ENCODE measurements around the gene AGMO.

The AGMO gene

GRCh38 chr7:15507171-15507570, 54.6 kb downstream of the AGMO start:
- H3K4me2 ChIP-seq (ENCODE audit: low read length) = no peak overlapping the region
- H4K8ac ChIP-seq (ENCODE audit: low read depth, low read length) = no peak overlapping the region
- no peaks in the 10 kb centered on the region for H3K4me1 ChIP-seq (ENCODE audit: control insufficient read depth, low read depth, low read length)
- no peak overlapping the region for H2BK120ac ChIP-seq (ENCODE audit: low read depth, low read length)
- no peak overlapping the region for H3K18ac ChIP-seq (ENCODE audit: low read length)
- H2AK5ac ChIP-seq (ENCODE audit: low read length) = no peak overlapping the region
- no peak overlapping the region for H3K23ac ChIP-seq (ENCODE audit: low read length)
- no peak overlapping the region for H2BK15ac ChIP-seq (replicated peaks; ENCODE audit: low read depth)
- no peak overlapping the region for H2BK5ac ChIP-seq (ENCODE audit: low read length)
- H3K27me3 ChIP-seq (ENCODE audit: insufficient read depth, low read length, poor library complexity) = no peaks in the 10 kb centered on the region
- DNase-seq = no peak
- H3K4me3 ChIP-seq (ENCODE audit: low read length) = no peak overlapping the region
- WGBS (ENCODE audit: extremely low coverage, insufficient coverage, low lambda C conversion rate) = no CpG with 5 or more reads among the region's 3 CpGs
- no peaks in the 10 kb centered on the region for H3K79me1 ChIP-seq (ENCODE audit: low read length)
- H3K36me3 ChIP-seq (ENCODE audit: control insufficient read depth, insufficient read depth, low read length) = no peaks in the 10 kb centered on the region
- H3K4ac ChIP-seq (ENCODE audit: low read depth, low read length) = no peak overlapping the region
- H3K9ac ChIP-seq (ENCODE audit: low read length) = no peak overlapping the region
- H3K79me2 ChIP-seq (ENCODE audit: control insufficient read depth, insufficient read depth, low read length) = no peaks in the 10 kb centered on the region
- no peak overlapping the region for H4K5ac ChIP-seq (ENCODE audit: low read length)
- no peak overlapping the region for H3K27ac ChIP-seq (ENCODE audit: low read depth, low read length)
- no peak overlapping the region for H3K56ac ChIP-seq (ENCODE audit: low read length)

GRCh38 chr7:15505761-15506160, 56.1 kb downstream of the AGMO start:
- Histone ChIP-seq H3K18ac (ENCODE audit: low read length) (no peak overlapping the region), H4K8ac (ENCODE audit: low read depth, low read length) (no peak overlapping the region), H2BK5ac (ENCODE audit: low read length) (no peak overlapping the region), H3K27me3 (ENCODE audit: insufficient read depth, low read length, poor library complexity) (no peaks in the 10 kb centered on the region), H3K79me2 (ENCODE audit: control insufficient read depth, insufficient read depth, low read length) (no peaks in the 10 kb centered on the region), H3K36me3 (ENCODE audit: control insufficient read depth, insufficient read depth, low read length) (no peaks in the 10 kb centered on the region), H3K4me1 (ENCODE audit: control insufficient read depth, low read depth, low read length) (no peaks in the 10 kb centered on the region), H3K4ac (ENCODE audit: low read depth, low read length) (no peak overlapping the region), H3K4me2 (ENCODE audit: low read length) (no peak overlapping the region), H3K23ac (ENCODE audit: low read length) (no peak overlapping the region), H3K9ac (ENCODE audit: low read length) (no peak overlapping the region), H3K79me1 (ENCODE audit: low read length) (no peaks in the 10 kb centered on the region), H3K4me3 (ENCODE audit: low read length) (no peak overlapping the region), H4K5ac (ENCODE audit: low read length) (no peak overlapping the region), H3K27ac (ENCODE audit: low read depth, low read length) (no peak overlapping the region), H2AK5ac (ENCODE audit: low read length) (no peak overlapping the region), H2BK15ac (replicated peaks; ENCODE audit: low read depth) (no peak overlapping the region), H3K56ac (ENCODE audit: low read length) (no peak overlapping the region), H2BK120ac (ENCODE audit: low read depth, low read length) (no peak overlapping the region)
- DNase-seq = no peak

DNA sequence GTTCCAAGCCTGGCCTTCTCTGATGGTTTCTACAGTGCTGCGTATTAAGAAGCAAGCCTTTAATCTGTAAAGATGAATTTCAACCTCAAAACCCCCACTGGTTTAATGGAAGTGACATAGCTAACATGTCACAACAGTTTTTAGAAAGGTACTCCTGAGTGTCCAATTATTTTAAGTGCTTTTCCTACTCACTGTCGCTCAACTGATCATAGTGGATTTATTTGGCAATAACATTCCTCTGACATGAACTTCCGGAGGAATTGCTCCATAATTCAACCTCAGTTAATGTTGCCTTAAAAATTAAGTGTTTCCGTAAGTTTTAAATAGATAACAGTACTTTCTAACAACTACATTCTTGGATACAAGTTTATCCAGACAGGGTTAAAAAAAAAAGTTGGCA, 57.5 kb downstream of the AGMO start:
- no peak overlapping the region for H4K5ac ChIP-seq (ENCODE audit: low read length)
- no peak overlapping the region for H3K27ac ChIP-seq (ENCODE audit: low read depth, low read length)
- no peaks in the 10 kb centered on the region for H3K79me2 ChIP-seq (ENCODE audit: control insufficient read depth, insufficient read depth, low read length)
- H3K4me3 ChIP-seq (ENCODE audit: low read length) = no peak overlapping the region
- no peak overlapping the region for H3K4ac ChIP-seq (ENCODE audit: low read depth, low read length)
- no peak overlapping the region for H2AK5ac ChIP-seq (ENCODE audit: low read length)
- no peak overlapping the region for H3K9ac ChIP-seq (ENCODE audit: low read length)
- WGBS (ENCODE audit: extremely low coverage, insufficient coverage, low lambda C conversion rate) = no CpG with 5 or more reads among the region's 4 CpGs
- no peak for DNase-seq
- H3K56ac ChIP-seq (ENCODE audit: low read length) = no peak overlapping the region
- H3K18ac ChIP-seq (ENCODE audit: low read length) = no peak overlapping the region
- H2BK5ac ChIP-seq (ENCODE audit: low read length) = no peak overlapping the region
- no peak overlapping the region for H2BK120ac ChIP-seq (ENCODE audit: low read depth, low read length)
- H3K27me3 ChIP-seq (ENCODE audit: insufficient read depth, low read length, poor library complexity) = no peaks in the 10 kb centered on the region
- H4K8ac ChIP-seq (ENCODE audit: low read depth, low read length) = no peak overlapping the region
- no peak overlapping the region for H3K4me2 ChIP-seq (ENCODE audit: low read length)
- H3K23ac ChIP-seq (ENCODE audit: low read length) = no peak overlapping the region
- no peaks in the 10 kb centered on the region for H3K4me1 ChIP-seq (ENCODE audit: control insufficient read depth, low read depth, low read length)
- no peaks in the 10 kb centered on the region for H3K79me1 ChIP-seq (ENCODE audit: low read length)
- no peaks in the 10 kb centered on the region for H3K36me3 ChIP-seq (ENCODE audit: control insufficient read depth, insufficient read depth, low read length)
- no peak overlapping the region for H2BK15ac ChIP-seq (replicated peaks; ENCODE audit: low read depth)

GRCh38 chr7:15503603-15504290, 58.1 kb downstream of the AGMO start:
- Histone ChIP-seq H3K79me1 (ENCODE audit: low read length) (no peaks in the 10 kb centered on the region), H3K27ac (ENCODE audit: low read depth, low read length) (no peak overlapping the region), H3K4me1 (ENCODE audit: control insufficient read depth, low read depth, low read length) (no peaks in the 10 kb centered on the region), H3K79me2 (ENCODE audit: control insufficient read depth, insufficient read depth, low read length) (no peaks in the 10 kb centered on the region), H2BK15ac (replicated peaks; ENCODE audit: low read depth) (no peak overlapping the region), H3K4ac (ENCODE audit: low read depth, low read length) (no peak overlapping the region), H2AK5ac (ENCODE audit: low read length) (no peak overlapping the region), H2BK5ac (ENCODE audit: low read length) (no peak overlapping the region), H3K18ac (ENCODE audit: low read length) (no peak overlapping the region), H3K27me3 (ENCODE audit: insufficient read depth, low read length, poor library complexity) (no peaks in the 10 kb centered on the region), H3K23ac (ENCODE audit: low read length) (no peak overlapping the region), H2BK120ac (ENCODE audit: low read depth, low read length) (no peak overlapping the region), H3K36me3 (ENCODE audit: control insufficient read depth, insufficient read depth, low read length) (no peaks in the 10 kb centered on the region), H3K56ac (ENCODE audit: low read length) (no peak overlapping the region), H3K9ac (ENCODE audit: low read length) (no peak overlapping the region), H4K5ac (ENCODE audit: low read length) (no peak overlapping the region), H3K4me2 (ENCODE audit: low read length) (no peak overlapping the region), H4K8ac (ENCODE audit: low read depth, low read length) (no peak overlapping the region), H3K4me3 (ENCODE audit: low read length) (no peak overlapping the region)
- no CpG with 5 or more reads among the region's 3 CpGs for WGBS (ENCODE audit: extremely low coverage, insufficient coverage, low lambda C conversion rate)
- no peak for DNase-seq

DNA sequence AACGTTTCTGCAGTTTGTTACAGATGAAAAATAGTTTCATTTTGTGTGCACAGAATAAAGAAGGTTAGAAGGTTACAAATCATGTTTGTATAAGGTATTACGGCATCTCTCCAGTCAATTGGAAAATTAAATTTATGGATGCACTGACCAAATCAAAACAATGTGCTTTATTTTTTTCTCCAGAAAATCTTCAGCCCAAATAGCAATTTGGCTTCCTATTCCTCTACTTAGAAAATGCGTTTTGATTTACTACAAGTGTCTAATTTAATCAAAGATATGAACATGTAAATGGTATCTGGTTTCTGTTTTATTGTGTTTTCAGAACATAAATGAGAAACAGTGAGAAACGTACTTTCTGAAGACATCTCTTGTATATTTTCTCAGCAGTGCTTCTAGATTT, 63.4 kb downstream of the AGMO start:
- Histone ChIP-seq H2AK5ac (ENCODE audit: low read length) (no peak overlapping the region), H3K27me3 (ENCODE audit: insufficient read depth, low read length, poor library complexity) (no peaks in the 10 kb centered on the region), H3K4me1 (ENCODE audit: control insufficient read depth, low read depth, low read length) (no peaks in the 10 kb centered on the region), H4K5ac (ENCODE audit: low read length) (no peak overlapping the region), H3K36me3 (ENCODE audit: control insufficient read depth, insufficient read depth, low read length) (no peaks in the 10 kb centered on the region), H3K4me3 (ENCODE audit: low read length) (no peak overlapping the region), H2BK120ac (ENCODE audit: low read depth, low read length) (no peak overlapping the region), H4K8ac (ENCODE audit: low read depth, low read length) (no peak overlapping the region), H3K23ac (ENCODE audit: low read length) (no peak overlapping the region), H3K79me2 (ENCODE audit: control insufficient read depth, insufficient read depth, low read length) (no peaks in the 10 kb centered on the region), H3K4me2 (ENCODE audit: low read length) (no peak overlapping the region), H3K56ac (ENCODE audit: low read length) (no peak overlapping the region), H3K27ac (ENCODE audit: low read depth, low read length) (no peak overlapping the region), H3K4ac (ENCODE audit: low read depth, low read length) (no peak overlapping the region), H2BK15ac (replicated peaks; ENCODE audit: low read depth) (no peak overlapping the region), H3K9ac (ENCODE audit: low read length) (no peak overlapping the region), H3K18ac (ENCODE audit: low read length) (no peak overlapping the region), H2BK5ac (ENCODE audit: low read length) (no peak overlapping the region), H3K79me1 (ENCODE audit: low read length) (no peaks in the 10 kb centered on the region)
- DNase-seq = no peak
- WGBS (ENCODE audit: extremely low coverage, insufficient coverage, low lambda C conversion rate) = no CpG with 5 or more reads among the region's 4 CpGs

- no peak for DNase-seq
- no peaks in the 10 kb centered on the region for H3K27me3 ChIP-seq (ENCODE audit: insufficient read depth, low read length, poor library complexity)
- H3K36me3 ChIP-seq (ENCODE audit: control insufficient read depth, insufficient read depth, low read length) = no peaks in the 10 kb centered on the region
- no peak overlapping the region for H2BK5ac ChIP-seq (ENCODE audit: low read length)
- H3K23ac ChIP-seq (ENCODE audit: low read length) = no peak overlapping the region
- H3K79me1 ChIP-seq (ENCODE audit: low read length) = no peaks in the 10 kb centered on the region
- no peaks in the 10 kb centered on the region for H3K4me1 ChIP-seq (ENCODE audit: control insufficient read depth, low read depth, low read length)
- no peak overlapping the region for H3K56ac ChIP-seq (ENCODE audit: low read length)
- no peak overlapping the region for H3K18ac ChIP-seq (ENCODE audit: low read length)
- no peak overlapping the region for H3K27ac ChIP-seq (ENCODE audit: low read depth, low read length)
- H3K79me2 ChIP-seq (ENCODE audit: control insufficient read depth, insufficient read depth, low read length) = no peaks in the 10 kb centered on the region
- H4K8ac ChIP-seq (ENCODE audit: low read depth, low read length) = no peak overlapping the region
- no peak overlapping the region for H2AK5ac ChIP-seq (ENCODE audit: low read length)
- no CpG with 5 or more reads among the region's 2 CpGs for WGBS (ENCODE audit: extremely low coverage, insufficient coverage, low lambda C conversion rate)
- H4K5ac ChIP-seq (ENCODE audit: low read length) = no peak overlapping the region
- no peak overlapping the region for H2BK15ac ChIP-seq (replicated peaks; ENCODE audit: low read depth)
- H3K4me3 ChIP-seq (ENCODE audit: low read length) = no peak overlapping the region
- no peak overlapping the region for H2BK120ac ChIP-seq (ENCODE audit: low read depth, low read length)
- H3K4me2 ChIP-seq (ENCODE audit: low read length) = no peak overlapping the region
- H3K4ac ChIP-seq (ENCODE audit: low read depth, low read length) = no peak overlapping the region
- no peak overlapping the region for H3K9ac ChIP-seq (ENCODE audit: low read length)
These were observed 66.6 kb downstream of the AGMO start for GRCh38 chr7:15495170-15495569.

Data from mesendoderm (in vitro differentiated cells).